Measurements from ENCODE around the gene PRMT9.

The PRMT9 gene

GRCh38 chr4:147683717-147684700 is at the start of gene PRMT9:
TSS of gene PRMT9 (minus strand) at chr4:147684163. CDS start at chr4:147683987, 176 bp downstream.
- peak; percentile 74 to 76 for DNase-seq (ENCODE audit: low read depth in 2 of 2, low spot score in 1 of 2)

DNA sequence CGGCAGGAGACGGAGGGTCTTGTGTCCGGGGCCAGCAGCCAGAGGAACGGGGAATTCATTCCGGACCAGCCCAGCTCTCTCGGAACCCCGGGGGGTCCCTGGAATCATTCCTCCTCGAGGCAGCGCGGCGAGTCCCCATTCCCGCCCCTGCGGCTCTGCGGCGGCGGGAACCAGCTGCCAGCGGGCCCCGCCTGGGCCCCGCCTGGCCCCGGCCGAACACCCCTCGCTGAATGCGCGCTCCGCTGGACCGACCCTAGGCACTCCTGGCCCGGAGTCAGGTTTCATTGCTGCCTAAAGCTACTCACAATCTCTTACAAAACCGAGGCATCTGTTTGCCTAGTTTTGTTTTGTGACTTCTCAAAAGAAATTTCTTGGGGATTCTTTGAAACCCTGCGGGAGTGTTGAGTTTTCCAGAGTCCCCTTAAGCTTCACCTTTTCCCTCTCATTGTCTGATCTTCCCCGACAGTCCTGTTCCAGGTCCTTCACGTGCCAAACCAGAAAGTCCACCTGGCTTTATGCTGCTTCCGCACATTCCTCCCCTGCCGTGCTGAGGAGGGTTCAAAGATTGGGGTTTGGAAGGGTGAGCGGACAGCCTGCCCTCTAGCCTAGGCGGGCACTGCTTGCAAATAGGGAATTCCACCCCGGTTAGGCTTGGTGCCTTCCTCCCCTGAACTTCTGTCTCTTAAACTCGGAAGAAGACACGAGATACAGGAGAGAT is 48.7 kb upstream of the PRMT9 start:
- no peak for DNase-seq (ENCODE audit: low read depth in 2 of 2, low spot score in 1 of 2)

GRCh38 chr4:147731580-147732517 is 47.9 kb upstream of the PRMT9 start, which contains the start of gene ARHGAP10:
TSS of gene ARHGAP10 (plus strand) at chr4:147732088. CDS start at chr4:147732302, 214 bp downstream.
- DNase-seq (ENCODE audit: low read depth in 2 of 2, low spot score in 1 of 2) = peak; percentile 49 to 63

- DNase-seq (ENCODE audit: low read depth in 2 of 2, low spot score in 1 of 2) = no peak
Measured at GRCh38 chr4:147730333-147730732, 46.4 kb upstream of the PRMT9 start.

DNA sequence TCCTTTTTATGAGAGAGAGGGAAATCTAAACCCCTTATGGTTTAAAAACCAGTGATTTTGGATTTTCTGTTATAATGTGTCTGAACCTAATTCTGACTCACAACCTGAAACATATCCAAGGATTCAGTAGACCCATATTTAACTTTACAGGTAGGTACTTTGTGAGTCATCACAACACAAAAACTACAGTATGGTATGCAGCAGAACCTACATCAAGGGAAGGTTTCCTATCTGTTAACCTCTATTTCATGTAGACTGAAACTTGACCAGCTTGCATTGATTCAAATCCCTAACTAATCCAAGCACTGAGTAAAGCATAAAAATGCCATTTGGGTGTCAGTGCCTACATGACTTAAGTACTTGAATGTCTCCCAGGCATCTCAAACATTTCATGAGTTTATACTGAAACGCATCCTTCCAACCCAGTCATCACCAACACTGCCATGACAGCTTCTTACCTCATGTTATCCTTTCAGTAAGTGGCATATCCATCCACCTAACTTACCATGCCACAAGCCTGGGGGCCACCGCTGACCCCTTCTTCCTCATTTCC is 43.6 kb upstream of the PRMT9 start:
- no peak for DNase-seq (ENCODE audit: low read depth in 2 of 2, low spot score in 1 of 2)

DNA sequence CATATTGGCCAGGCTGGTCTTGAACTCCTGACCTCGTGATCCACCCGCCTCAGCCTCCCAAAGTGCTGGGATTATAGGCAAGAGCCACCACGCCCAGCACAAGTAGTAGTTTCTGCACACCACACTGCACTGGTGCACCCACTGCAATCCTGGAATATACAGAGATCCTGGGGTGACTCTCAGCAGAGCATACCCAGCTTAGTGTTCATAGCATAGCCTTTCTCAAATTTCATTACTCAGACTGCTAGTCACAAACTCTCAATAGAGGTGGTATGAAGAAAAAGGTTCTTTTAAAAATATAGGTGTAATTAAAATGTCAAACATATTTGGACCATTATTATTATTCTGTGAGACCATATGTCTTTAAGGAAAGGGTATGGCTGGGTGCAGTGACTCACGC is 41.7 kb upstream of the PRMT9 start:
- no peak for DNase-seq (ENCODE audit: low read depth in 2 of 2, low spot score in 1 of 2)

GRCh38 chr4:147724468-147725201 is 40.7 kb upstream of the PRMT9 start:
- DNase-seq (ENCODE audit: low read depth in 2 of 2, low spot score in 1 of 2) = no peak

- DNase-seq (ENCODE audit: low read depth in 2 of 2, low spot score in 1 of 2) = no peak
Measured at GRCh38 chr4:147723326-147723725, 39.4 kb upstream of the PRMT9 start.

DNA sequence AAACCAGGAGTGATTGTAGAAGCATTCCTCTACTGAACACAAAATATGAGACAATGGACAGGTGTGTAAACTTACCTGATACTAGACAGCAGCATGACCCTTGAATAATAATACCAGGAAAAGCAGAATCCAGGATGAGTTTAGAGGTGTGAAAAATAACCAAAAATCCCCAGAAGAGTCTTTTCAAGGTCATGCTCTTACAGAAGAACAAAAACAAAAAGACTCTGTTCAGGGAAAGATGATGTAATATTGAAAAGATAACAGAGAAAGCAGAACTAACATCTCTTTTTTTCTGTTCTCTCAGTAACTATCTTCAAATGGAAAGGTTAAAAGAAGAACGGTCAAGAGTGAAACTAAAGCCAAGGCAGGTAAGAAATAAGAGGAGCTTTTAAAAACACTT is 33.9 kb upstream of the PRMT9 start:
- DNase-seq (ENCODE audit: low read depth in 2 of 2, low spot score in 1 of 2) = no peak

DNA sequence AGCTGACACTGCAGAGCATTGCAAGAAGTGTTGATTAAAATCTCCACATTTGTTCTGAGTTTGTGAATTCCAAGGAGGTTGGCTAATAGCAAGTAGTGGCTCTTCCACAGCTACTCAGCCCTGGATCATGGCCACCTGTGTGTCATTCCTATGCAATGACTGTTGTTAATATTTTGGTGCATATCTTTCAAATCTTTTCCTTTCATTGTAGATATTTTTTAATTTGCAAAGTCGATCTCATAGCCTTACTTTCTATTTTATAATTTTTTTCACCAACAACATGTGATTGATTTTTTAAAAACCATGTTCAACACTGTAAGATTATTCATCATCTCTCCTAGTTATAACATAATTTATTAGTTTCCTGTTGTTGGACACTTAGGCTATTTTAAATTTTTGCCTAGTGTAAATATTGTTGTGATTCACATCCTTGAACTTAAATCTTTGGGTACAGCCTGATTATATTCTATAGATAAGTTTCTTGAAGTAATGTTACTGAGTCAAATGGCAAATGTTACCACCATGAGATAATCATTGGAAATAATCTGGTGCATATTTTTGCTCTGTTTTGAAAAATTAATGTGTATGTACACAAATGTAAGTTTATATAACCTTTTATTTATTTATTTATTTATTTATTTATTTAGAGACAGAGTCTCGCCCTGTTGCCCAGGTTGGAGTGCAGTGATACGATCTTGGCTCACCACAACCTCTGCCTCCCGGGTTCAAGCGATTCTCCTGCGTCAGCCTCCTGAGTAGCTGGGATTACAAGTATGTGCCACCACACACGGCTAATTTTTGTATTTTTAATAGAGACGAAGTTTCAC is 30.8 kb upstream of the PRMT9 start:
- no peak for DNase-seq (ENCODE audit: low read depth in 2 of 2, low spot score in 1 of 2)

DNA sequence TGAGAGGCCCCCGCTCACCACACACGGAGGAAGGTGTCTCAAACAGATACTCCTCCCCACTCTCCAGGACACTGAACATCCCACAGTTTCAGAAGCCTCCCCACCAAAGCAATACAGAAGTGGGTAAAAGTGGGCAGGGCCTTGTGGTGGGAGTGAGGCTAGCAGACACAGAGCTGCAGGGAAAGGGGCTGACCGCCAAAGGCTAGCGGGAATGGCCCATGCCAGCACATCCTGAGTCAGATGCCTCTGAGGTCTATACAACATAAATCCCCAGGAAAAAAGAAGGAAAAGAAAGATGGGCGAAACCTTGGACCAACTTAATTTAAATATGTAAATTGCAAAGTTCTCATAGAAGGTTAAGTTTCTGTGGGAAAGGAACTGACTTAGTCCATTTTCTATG is 26.0 kb upstream of the PRMT9 start:
- DNase-seq (ENCODE audit: low read depth in 2 of 2, low spot score in 1 of 2) = no peak

DNA sequence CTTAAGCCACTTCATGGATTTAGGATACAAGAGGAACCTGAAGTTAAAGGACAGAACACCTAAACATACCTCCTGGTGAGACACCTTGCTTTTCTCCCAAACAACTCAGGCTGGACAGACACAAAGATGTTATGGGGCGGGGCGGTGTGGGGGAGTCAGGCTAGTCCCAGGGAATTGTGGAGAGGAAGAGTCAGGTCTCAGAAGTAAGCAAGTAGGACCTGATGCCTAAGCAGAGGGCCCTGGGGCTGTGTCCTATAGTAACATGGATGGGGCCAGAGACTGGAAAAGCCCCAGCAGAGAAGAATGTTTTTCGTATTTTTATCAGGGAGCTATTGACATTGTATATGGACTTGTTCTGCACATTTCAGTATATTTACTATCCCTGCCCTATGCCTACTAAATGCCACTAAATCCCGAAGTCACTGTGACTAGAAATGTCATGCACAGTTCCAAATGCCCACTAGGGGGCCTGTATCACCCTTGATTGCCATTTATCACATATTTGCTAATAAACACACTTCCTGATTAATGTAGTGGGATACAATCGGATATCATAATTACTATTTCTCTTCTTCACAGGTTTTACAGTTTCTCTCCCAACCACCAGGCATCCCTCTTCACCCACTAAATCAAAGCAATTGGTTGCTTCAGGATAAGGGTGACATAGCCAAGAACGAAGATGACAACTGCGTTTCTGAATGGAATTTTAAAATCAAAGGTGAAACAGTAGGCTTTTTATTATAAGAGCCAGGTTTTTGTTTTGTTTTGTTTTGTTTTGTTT is 24.1 kb upstream of the PRMT9 start:
- peak; percentile 27 to 33 for DNase-seq (ENCODE audit: low read depth in 2 of 2, low spot score in 1 of 2)

DNA sequence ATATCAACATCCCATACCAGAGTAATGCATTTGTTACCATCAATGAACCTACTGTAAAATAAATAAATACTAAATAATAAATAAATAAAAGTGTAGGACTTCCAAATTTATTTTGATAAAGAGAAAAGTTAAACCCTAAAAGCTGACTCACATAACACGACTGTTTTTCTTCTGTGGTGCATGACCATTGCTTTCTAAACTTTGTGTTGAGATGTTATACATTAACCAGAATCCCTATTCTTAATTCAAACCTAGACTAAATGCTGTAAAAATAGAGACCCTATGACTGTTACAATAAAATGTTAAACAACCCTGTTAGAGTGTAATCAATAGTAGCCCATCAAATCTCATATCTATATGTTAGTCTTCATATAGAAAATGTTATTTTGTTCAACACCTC is 20.9 kb upstream of the PRMT9 start:
- no peak for DNase-seq (ENCODE audit: low read depth in 2 of 2, low spot score in 1 of 2)

DNA sequence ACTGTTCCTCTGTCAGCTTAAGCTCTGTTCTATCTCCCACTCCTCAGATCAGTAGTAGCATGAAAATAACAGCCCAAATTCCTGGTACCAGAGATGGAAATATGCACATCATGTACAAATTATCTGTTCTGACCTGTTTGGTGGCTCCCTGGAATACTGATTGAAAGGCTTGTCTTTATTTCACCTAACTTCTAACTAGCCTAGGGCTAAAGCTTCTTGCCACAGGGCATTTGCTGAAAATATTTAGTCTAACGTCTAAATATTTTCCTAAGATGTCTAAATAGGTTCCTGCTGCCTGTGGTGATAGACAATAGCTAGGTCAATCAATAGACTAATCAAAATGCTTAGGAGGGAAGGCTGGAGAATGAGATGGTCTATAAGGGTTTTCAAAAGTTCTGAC is 12.9 kb upstream of the PRMT9 start:
- DNase-seq (ENCODE audit: low read depth in 2 of 2, low spot score in 1 of 2) = no peak

DNA sequence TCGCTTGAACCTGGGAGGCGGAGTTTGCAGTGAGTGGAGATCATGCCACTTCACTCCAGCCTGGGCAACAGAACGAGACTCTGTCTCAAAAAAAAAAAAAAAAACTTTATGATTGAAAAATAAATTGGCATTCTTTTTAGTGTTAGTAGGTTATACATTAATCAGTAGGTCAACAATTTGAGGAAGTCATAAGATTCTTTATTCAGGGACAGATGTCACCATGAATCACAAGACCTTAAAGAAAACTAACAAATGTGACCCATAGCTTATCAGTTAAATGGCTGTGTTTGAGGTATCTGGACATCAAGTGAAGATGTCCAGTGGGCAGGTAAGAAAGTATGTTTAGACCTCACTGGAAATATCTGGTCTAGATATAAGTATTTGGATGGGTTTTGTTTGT is 9.3 kb upstream of the PRMT9 start:
- no peak for DNase-seq (ENCODE audit: low read depth in 2 of 2, low spot score in 1 of 2)

DNA sequence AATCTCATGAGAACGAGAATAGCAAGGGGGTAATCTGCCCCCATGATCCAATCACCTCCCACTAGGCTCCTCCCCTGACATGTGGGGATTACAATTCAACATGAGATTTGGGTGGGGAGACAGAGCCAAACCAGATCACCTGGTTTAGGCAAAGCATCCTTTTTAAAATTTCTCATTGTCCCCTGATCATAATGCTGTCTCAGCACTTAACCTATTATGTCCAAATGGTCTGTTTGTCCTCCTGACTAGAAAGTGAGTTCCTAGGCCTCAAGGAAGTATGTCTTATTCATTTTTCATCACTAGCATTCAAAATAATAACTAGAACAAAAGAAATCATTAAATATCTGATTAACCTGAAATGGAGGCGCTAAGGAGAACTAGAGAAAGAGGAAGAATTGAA is 7.9 kb upstream of the PRMT9 start:
- DNase-seq (ENCODE audit: low read depth in 2 of 2, low spot score in 1 of 2) = no peak

DNA sequence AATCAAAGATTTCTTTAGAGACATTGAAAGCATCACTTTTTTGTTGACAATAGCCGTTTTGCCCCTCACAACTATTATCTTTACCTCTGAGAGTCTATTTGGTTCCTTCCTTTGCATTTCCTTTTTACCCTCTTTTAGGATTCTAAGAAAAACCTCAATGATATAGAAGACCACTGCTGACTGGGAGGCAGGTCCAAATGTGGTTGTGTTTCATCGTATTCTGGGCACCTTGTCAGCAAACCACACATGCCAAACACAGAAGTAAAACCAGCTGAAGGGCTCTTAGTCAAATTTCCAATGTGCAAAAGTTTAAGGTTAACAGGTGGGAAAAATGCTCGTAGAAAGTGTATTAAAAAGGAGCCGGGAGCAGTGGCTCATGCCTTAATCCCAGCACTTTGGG is 5.1 kb upstream of the PRMT9 start:
- no peak for DNase-seq (ENCODE audit: low read depth in 2 of 2, low spot score in 1 of 2)

DNA sequence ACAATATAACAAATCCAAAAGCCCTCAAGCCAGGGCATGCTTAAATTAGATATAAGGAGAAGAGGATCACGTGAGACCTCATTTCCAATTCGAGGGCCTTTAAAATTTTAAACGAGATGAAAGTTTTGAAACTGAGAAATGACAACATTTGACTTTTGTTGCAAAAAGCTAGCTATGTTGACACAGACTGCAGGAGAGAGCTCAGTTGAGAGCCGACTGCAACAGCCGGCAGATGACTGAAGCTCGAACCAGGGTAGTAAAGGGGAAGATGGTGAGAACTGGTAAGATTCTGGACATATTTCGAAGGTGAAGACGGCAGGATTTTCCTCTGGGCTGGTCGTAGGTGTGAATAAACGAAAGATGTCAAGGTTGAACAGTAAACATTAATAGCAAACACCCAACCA is 773 bp downstream of the PRMT9 start:
- no peak for DNase-seq (ENCODE audit: low read depth in 2 of 2, low spot score in 1 of 2)

Measured in stimulated activated CD8-positive, alpha-beta memory T cell treated with anti-CD3 and anti-CD28 coated beads, Interleukin-4, amount 100 ng/mL, for 4 hours (primary cell).